WI38 (cell line): Measurements from ENCODE around the gene MAS1L.

Experiments
- H3K4me3 ChIP-seq: 2 replicates; pipeline ENCODE4 v1.5.1; 2011; ENCODE audit warnings: low read depth, mild to moderate bottlenecking, control low read depth, low read length
- CTCF ChIP-seq: IDR thresholded peaks from 2 replicates; pipeline ENCODE4 v1.5.1; 2012; ENCODE audit warnings: low read depth, mild to moderate bottlenecking, control low read depth, low read length

MAS1L gene

GRCh38 chr6:29493261-29493660 is 5.5 kb upstream of the MAS1L start:
- H3K4me3 ChIP-seq, result no peak overlapping the region
- TF ChIP-seq CTCF, result no peak

- no peak overlapping the region for H3K4me3 ChIP-seq
- TF ChIP-seq CTCF, result no peak
Observed at GRCh38 chr6:29491574-29491973, 3.8 kb upstream of the MAS1L start.

GRCh38 chr6:29490552-29490951 is 2.8 kb upstream of the MAS1L start:
- TF ChIP-seq CTCF, result no peak
- no peak overlapping the region for H3K4me3 ChIP-seq

GRCh38 chr6:29490055-29490454 is 2.3 kb upstream of the MAS1L start:
- H3K4me3 ChIP-seq, result no peak overlapping the region

GRCh38 chr6:29489286-29489685 is 1.5 kb upstream of the MAS1L start:
- no peak for TF ChIP-seq CTCF
- no peak overlapping the region for H3K4me3 ChIP-seq

More at GRCh38 chr6:29490055-29490454, 2.3 kb upstream of the MAS1L start:
- TF ChIP-seq CTCF, result no peak

GRCh38 chr6:29488874-29489273 is 1.1 kb upstream of the MAS1L start:
- H3K4me3 ChIP-seq, result no peak overlapping the region

GRCh38 chr6:29487131-29487530 is 625 bp downstream of the MAS1L start:
- no peak for TF ChIP-seq CTCF

More at GRCh38 chr6:29488874-29489273, 1.1 kb upstream of the MAS1L start:
- TF ChIP-seq CTCF, result no peak

More at GRCh38 chr6:29487131-29487530, 625 bp downstream of the MAS1L start:
- H3K4me3 ChIP-seq, result no peak overlapping the region
